Neural cell (in vitro differentiated cells): ENCODE data around the gene NECAB3.
"Not testable (repeated sequence)": the region's sequence is repeated elsewhere in the genome, so short reads cannot be mapped to it uniquely, and the experiment has no call there.

Source experiments
- EZH2 ChIP-seq: fragments of 200-600, 300-800 bp; shearing (Covaris generic), sonication (generic); IDR thresholded peaks from 2 replicates; pipeline ENCODE4 v1.6.1; 2014; ENCODE audit warnings: antibody characterized with exemption, low read length, borderline replicate concordance, mild to moderate bottlenecking; ENCODE audit not compliant: insufficient read depth, poor library complexity, severe bottlenecking
- TF ChIP-seq, protein P1 (sequence below): fragments of 450-650 bp; IDR thresholded peaks from 2 replicates; pipeline ENCODE4 v1.5.1; 2014; ENCODE audit warnings: antibody characterized with exemption, mild to moderate bottlenecking, moderate library complexity; ENCODE audit not compliant: poor library complexity, severe bottlenecking

DNA sequence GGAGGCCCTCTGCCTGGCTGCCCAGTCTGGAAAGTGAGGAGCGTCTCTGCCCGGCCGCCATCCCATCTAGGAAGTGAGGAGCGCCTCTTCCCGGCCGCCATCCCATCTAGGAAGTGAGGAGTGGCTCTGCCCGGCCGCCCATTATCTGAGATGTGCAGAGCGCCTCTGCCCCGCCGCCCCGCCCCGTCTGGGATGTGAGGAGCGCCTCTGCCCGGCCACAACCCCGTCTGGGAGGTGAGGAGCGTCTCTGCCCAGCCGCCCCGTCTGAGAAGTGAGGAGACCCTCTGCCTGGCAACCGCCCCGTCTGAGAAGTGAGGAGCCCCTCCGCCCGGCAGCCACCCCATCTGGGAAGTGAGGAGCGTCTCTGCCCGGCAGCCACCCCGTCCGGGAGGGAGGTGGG lies 24.7 kb upstream of the NECAB3 start:
- not testable (repeated sequence) for TF ChIP-seq EZH2
- TF ChIP-seq, protein P1, sequence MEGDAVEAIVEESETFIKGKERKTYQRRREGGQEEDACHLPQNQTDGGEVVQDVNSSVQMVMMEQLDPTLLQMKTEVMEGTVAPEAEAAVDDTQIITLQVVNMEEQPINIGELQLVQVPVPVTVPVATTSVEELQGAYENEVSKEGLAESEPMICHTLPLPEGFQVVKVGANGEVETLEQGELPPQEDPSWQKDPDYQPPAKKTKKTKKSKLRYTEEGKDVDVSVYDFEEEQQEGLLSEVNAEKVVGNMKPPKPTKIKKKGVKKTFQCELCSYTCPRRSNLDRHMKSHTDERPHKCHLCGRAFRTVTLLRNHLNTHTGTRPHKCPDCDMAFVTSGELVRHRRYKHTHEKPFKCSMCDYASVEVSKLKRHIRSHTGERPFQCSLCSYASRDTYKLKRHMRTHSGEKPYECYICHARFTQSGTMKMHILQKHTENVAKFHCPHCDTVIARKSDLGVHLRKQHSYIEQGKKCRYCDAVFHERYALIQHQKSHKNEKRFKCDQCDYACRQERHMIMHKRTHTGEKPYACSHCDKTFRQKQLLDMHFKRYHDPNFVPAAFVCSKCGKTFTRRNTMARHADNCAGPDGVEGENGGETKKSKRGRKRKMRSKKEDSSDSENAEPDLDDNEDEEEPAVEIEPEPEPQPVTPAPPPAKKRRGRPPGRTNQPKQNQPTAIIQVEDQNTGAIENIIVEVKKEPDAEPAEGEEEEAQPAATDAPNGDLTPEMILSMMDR, result not testable (repeated sequence)
